Breast epithelium (tissue), 4 donors: Measurements from ENCODE around the gene PLEKHA8. TPM values are rescaled to one million over a fixed set of nuclear protein-coding genes. Genes with fewer than 3 reads are reported as not detected.

Experiments
- DNase-seq, 2 donors: peaks; one replicate each; pipeline ENCODE4 v3.0.0-alpha.2; 2019; ENCODE audit warnings: low spot score in 2 of 2
- H3K27ac ChIP-seq, 2 donors: fragments of 200-600 bp; sonication (generic) in 1 of 2; one replicate each; pipeline ENCODE4 v1.5.1; 2016 to 2019; ENCODE audit warnings: mild to moderate bottlenecking in 1 of 2
- H3K27me3 ChIP-seq, 2 donors: fragments of 200-600 bp; sonication (generic) in 1 of 2; one replicate each; pipeline versions ENCODE4 v1.5.1 to v1.6.0; 2017 to 2019; ENCODE audit warnings: control low read depth in 1 of 2, mild to moderate bottlenecking in 1 of 2
- H3K36me3 ChIP-seq: fragments of 200-600 bp; one replicate; pipeline ENCODE4 v1.5.1; 2019
- H3K4me1 ChIP-seq, 2 donors: fragments of 200-600 bp; sonication (generic); one replicate each; pipeline ENCODE4 v1.5.1; 2016 to 2019; ENCODE audit warnings: control low read depth in 1 of 2
- H3K4me3 ChIP-seq, 3 donors: fragments of 200-600 bp; sonication (generic); 1 replicate in 2 of 3; 2 replicates in 1 of 3; pipeline ENCODE4 v1.5.1; 2016 to 2019; ENCODE audit warnings: mild to moderate bottlenecking in 3 of 3, moderate library complexity in 2 of 3
- H3K9me3 ChIP-seq, 2 donors: fragments of 200-600 bp; sonication (generic) in 1 of 2; one replicate each; pipeline ENCODE4 v1.5.1; 2016 to 2019; ENCODE audit warnings: control low read depth in 1 of 2
- CTCF ChIP-seq, 3 donors: fragments of 450-650 bp; IDR thresholded peaks; one replicate each; pipeline ENCODE4 v1.5.1; 2016 to 2017; ENCODE audit warnings: antibody characterized with exemption in 3 of 3, mild to moderate bottlenecking in 3 of 3, moderate library complexity in 3 of 3
- POLR2A ChIP-seq: fragments of 450-650 bp; IDR thresholded peaks from one replicate; pipeline ENCODE4 v1.6.1; 2016; ENCODE audit warnings: antibody characterized with exemption, mild to moderate bottlenecking, moderate library complexity
- POLR2AphosphoS5 ChIP-seq, 3 donors: sonication (generic); formaldehyde crosslinking; IDR thresholded peaks; one replicate each; pipeline ENCODE4 v1.6.1; 2017; ENCODE audit warnings: antibody characterized with exemption in 3 of 3
- intact Hi-C: fragments of 100-400 bp; cut with DNase I; formaldehyde crosslinking; loops from one replicate; pipeline ENCODE4 v1.15.1; 2023; ENCODE audit warnings: low total_unique reads
- total RNA-seq, 3 donors: library from RNA; depleted of rRNA; stranded (reverse); fragments of >200 nt; gene quantifications; one replicate each; pipeline ENCODE4 v1.1.0, GENCODE V29; 2016

The PLEKHA8 gene
- total RNA-seq, 3 donors from 2014 or later: 7.5 to 15.1 (median 14.0) TPM

DNA sequence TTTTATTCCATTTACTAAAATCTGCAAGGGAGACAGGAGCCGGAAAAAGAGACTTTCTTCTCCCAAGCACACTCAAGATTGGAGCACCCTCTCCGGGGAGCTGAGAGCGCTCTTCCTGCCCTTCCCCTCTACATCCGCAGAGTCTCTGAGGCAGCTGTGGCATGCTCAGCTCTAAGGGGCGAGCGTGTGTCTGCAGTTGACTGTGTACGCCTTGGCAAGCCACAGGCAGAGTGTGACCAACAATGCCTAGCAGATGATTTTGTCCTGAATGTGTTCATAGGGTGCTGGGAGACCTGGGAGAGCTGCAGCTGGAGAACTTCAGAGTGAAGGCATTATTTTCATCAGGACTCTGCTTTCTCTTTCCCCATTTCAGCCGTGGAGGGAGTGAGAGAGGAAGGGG, 127.3 kb downstream of the PLEKHA8 start:
- Histone ChIP-seq H3K27ac (no peak overlapping the region), H3K4me1 (no peaks in the 10 kb centered on the region), H3K36me3 (no peaks in the 10 kb centered on the region), H3K27me3 (no peaks in the 10 kb centered on the region), H3K4me3 (no peak overlapping the region), H3K9me3 (no peaks in the 10 kb centered on the region)
- DNase-seq: no peak
- intact Hi-C loops: no loop called here
- no peak for TF ChIP-seq POLR2A
- TF ChIP-seq POLR2AphosphoS5 (IDR thresholded peaks at IDR 0.05): no peak
- no peak for TF ChIP-seq CTCF (IDR thresholded peaks at IDR 0.05)

DNA sequence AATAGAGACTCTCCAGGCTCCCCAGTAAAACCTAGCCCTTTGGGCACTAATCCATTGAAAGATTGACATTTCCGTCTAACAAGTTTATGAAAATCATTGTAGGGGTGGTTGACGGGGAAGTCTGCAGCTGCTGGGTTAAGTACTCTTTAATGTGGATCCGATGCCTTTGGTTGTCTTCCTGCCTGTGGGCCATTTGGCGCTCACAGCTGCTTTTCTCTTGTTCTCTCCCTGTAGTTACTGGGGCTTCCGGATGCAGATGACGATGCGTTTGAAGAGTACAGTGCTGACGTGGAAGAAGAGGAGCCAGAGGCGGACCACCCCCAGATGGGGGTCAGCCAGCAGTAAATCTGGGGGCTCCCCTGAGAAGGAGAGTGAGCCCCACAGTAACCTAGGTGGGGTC, 129.0 kb downstream of the PLEKHA8 start:
- no peaks in the 10 kb centered on the region for H3K27me3 ChIP-seq
- intact Hi-C loops: no loop called here
- H3K36me3 ChIP-seq: no peaks in the 10 kb centered on the region
- no peaks in the 10 kb centered on the region for H3K9me3 ChIP-seq
- H3K27ac ChIP-seq: no peak overlapping the region
- TF ChIP-seq CTCF (IDR thresholded peaks at IDR 0.05): no peak
- TF ChIP-seq POLR2AphosphoS5 (IDR thresholded peaks at IDR 0.05): no peak
- TF ChIP-seq POLR2A: no peak
- H3K4me3 ChIP-seq: no peak overlapping the region
- no peaks in the 10 kb centered on the region for H3K4me1 ChIP-seq
- DNase-seq: no peak

DNA sequence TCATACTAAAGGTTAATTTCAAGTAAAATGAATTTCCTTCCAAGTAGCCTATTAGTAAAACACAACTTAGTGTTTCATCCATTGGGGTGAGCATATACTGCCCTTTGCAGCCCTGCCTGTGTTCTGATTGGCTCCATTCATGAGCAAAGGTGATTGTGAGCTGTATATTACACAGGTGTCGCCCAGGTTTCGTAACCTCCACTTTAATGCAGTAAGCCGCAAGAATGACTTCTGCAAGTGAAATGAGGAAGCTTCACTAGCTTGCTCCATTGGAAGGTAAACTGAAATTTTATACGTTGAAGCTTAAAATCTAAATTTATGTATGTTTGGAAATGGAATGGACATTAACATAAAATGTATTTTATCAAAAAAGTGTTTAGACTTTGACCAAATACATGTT, 131.0 kb downstream of the PLEKHA8 start:
- H3K4me1 ChIP-seq: peaks cover 0 to 5% of the 10 kb centered on the region in 2 donors

GRCh38 chr7:30159698-30160143, 131.5 kb downstream of the PLEKHA8 start:
- Histone ChIP-seq H3K27me3 (no peaks in the 10 kb centered on the region), H3K27ac (no peak overlapping the region), H3K9me3 (no peaks in the 10 kb centered on the region), H3K4me1 (peaks cover 0 to 7% of the 10 kb centered on the region in 2 donors), H3K36me3 (no peaks in the 10 kb centered on the region), H3K4me3 (no peak overlapping the region)
- intact Hi-C loops: no loop called here
- TF ChIP-seq POLR2AphosphoS5 (IDR thresholded peaks at IDR 0.05): no peak
- TF ChIP-seq CTCF (IDR thresholded peaks at IDR 0.05): peak in 1 of 3 donors; percentile 10
- DNase-seq: no peak

More for the DNA sequence above, 131.0 kb downstream of the PLEKHA8 start:
- intact Hi-C loops: no loop called here
- Histone ChIP-seq H3K4me3 (no peak overlapping the region), H3K27me3 (no peaks in the 10 kb centered on the region), H3K36me3 (no peaks in the 10 kb centered on the region), H3K9me3 (no peaks in the 10 kb centered on the region), H3K27ac (no peak overlapping the region)
- DNase-seq: no peak
- TF ChIP-seq CTCF (IDR thresholded peaks at IDR 0.05): no peak
- TF ChIP-seq POLR2A: no peak
- no peak for TF ChIP-seq POLR2AphosphoS5 (IDR thresholded peaks at IDR 0.05)

- no peak for DNase-seq
- Histone ChIP-seq H3K27ac (no peak overlapping the region), H3K9me3 (no peaks in the 10 kb centered on the region), H3K27me3 (no peaks in the 10 kb centered on the region), H3K4me1 (peaks cover 0 to 13% of the 10 kb centered on the region in 2 donors), H3K4me3 (no peak overlapping the region), H3K36me3 (no peaks in the 10 kb centered on the region)
- intact Hi-C loops: no loop called here
- no peak for TF ChIP-seq CTCF (IDR thresholded peaks at IDR 0.05)
Measured at GRCh38 chr7:30160329-30160728, 132.1 kb downstream of the PLEKHA8 start.
